Measurements from ENCODE around the gene ZNF469. TPM values are rescaled to one million over a fixed set of nuclear protein-coding genes. Genes with fewer than 3 reads are reported as not detected.

Gene ZNF469
- total and polyA plus RNA-seq, 2 of the 13 experiments (the other 11 are each of a cell fraction or from before 2014, with no cell fraction given): not detected

DNA sequence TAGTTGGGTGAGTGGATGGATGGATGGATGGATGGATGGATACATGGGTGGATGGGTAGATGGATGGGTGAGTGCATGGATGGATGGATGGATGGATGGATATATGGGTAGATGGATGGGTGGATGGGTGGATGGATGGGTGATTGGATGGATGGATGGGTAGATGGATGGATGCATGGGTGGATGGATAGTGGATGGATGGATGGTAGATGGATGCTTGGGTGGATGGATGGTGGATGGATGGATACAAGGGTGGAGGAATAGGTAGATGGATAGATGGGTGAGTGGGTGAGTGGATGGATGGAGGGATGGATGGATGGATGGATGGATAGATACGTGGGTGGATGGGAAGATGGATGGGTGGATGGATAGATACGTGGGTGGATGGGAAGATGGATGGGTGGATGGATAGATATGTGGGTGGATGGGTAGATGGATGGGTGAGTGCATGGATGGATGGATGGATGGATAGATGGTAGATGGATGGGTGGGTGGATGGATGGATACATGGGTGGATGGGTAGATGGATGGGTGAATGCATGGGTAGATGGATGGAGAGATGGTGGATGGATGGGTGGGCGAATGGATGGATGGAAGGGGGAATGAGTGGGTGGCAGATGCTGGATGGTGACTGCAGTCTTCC lies 19.0 kb downstream of the ZNF469 start (continued):
- TF ChIP-seq MNT (IDR thresholded peaks at IDR 0.05) (0 out of 2 replicates have a peak, but pooled peaks have one; percentile 5), SOX6 (IDR thresholded peaks at IDR 0.05) (0 out of 2 replicates have a peak, but pooled peaks have one; percentile 33), SOX6 (CRISPR knock-in tag; IDR thresholded peaks at IDR 0.05) (no peak), ZNF883 (CRISPR knock-in tag; IDR thresholded peaks at IDR 0.05; ENCODE audit: not compliant biosample characterization) (no peak), NBN (conservative IDR thresholded peaks at IDR 0.05) (0 out of 2 replicates have a peak, but pooled peaks have one; percentile 54), RFX5 (IDR thresholded peaks at IDR 0.05; ENCODE audit: low read depth, low read length) (no peak), ZNF230 (CRISPR knock-in tag; IDR thresholded peaks at IDR 0.05) (no peak), FOXK2 (IDR thresholded peaks at IDR 0.05) (peak; percentile 9; the same call in 1 of the 2 replicates), KDM5B (CRISPR knock-in tag; IDR thresholded peaks at IDR 0.05; ENCODE audit: borderline replicate concordance) (no peak)
- TF ChIP-seq, protein P1, sequence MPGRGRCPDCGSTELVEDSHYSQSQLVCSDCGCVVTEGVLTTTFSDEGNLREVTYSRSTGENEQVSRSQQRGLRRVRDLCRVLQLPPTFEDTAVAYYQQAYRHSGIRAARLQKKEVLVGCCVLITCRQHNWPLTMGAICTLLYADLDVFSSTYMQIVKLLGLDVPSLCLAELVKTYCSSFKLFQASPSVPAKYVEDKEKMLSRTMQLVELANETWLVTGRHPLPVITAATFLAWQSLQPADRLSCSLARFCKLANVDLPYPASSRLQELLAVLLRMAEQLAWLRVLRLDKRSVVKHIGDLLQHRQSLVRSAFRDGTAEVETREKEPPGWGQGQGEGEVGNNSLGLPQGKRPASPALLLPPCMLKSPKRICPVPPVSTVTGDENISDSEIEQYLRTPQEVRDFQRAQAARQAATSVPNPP (CRISPR knock-in tag; IDR thresholded peaks at IDR 0.05): no peak

DNA sequence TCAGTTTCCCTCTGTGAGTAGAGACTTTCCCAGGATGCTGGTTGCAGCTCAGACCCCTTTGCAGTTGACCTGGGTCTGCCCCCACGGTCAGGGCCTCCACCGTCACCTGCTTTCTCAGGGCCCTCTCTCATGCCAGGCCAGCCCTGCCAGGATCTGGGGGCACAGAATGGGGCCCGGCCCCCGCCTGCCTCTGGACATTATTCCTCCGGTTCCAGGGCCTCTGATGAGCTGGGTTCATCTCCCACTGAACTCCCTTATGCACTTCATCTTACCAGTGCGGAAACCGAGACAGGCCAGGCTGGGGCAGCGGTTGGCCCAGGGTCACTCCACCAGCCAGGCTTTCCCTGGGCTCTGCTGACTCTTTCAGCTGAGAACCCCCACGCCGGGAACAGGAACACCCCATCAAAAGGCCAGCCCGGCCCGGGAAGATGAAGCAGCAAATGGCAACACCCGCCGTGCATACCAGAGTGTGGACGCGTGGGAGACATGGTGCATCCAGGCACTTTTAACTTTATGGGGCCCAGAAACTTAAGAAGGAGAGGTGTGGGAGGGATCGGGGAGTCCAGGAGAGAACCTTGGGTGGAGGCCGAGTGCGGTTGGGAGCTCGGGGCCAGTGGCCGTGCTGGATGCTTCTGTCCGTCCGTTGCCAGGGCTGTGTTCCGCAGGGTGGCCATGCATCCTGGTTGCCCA lies 19.9 kb downstream of the ZNF469 start:
- CTCF ChIA-PET (ENCODE audit: low intra/inter-chr PET ratio, low total read pairs): no interaction called here
- TF ChIP-seq ZNF562 (CRISPR knock-in tag; IDR thresholded peaks at IDR 0.05; ENCODE audit: borderline replicate concordance): no peak
- no peak for TF ChIP-seq NCOR1 (IDR thresholded peaks at IDR 0.05; ENCODE audit: borderline replicate concordance, low read length)
- TF ChIP-seq MED1 (CRISPR knock-in tag; IDR thresholded peaks at IDR 0.05): no peak
- no peak for TF ChIP-seq DZIP1 (CRISPR knock-in tag; IDR thresholded peaks at IDR 0.05)
- TF ChIP-seq ZNF329 (CRISPR knock-in tag; IDR thresholded peaks at IDR 0.05; ENCODE audit: low read depth): no peak
- TF ChIP-seq NAIF1 (CRISPR knock-in tag; IDR thresholded peaks at IDR 0.05; ENCODE audit: borderline replicate concordance): no peak
- TF ChIP-seq ZFP36 (IDR thresholded peaks at IDR 0.05; ENCODE audit: borderline replicate concordance, low read depth, low read length, partially characterized antibody): no peak
- TF ChIP-seq ZBTB8A (CRISPR knock-in tag; IDR thresholded peaks at IDR 0.05; ENCODE audit: borderline replicate concordance, low read depth): no peak

More for the DNA sequence above, 19.9 kb downstream of the ZNF469 start:
- Histone ChIP-seq H3K27me3 (ENCODE audit: control insufficient read depth in 1 of 2, insufficient read depth in 2 of 2, low read length in 2 of 2) (peaks cover 15 to 75% of the 10 kb centered on the region in 2 experiments), H3K36me3 (replicated peaks in 1 of 2; ENCODE audit: control insufficient read depth in 1 of 2, insufficient read depth in 2 of 2, low read length in 2 of 2) (no peaks in the 10 kb centered on the region), H3K4me2 (ENCODE audit: low read depth, low read length) (no peak overlapping the region), H2AFZ (ENCODE audit: low read length) (no peak overlapping the region), H4K20me1 (ENCODE audit: insufficient read depth, low read length) (peaks cover 4% of the 10 kb centered on the region; the same call in 1 of the 2 replicates), H3K27ac (ENCODE audit: extremely low read length, insufficient read depth, low read length) (no peak overlapping the region), H3K79me2 (ENCODE audit: insufficient read depth, low read length) (no peaks in the 10 kb centered on the region), H3K4me1 (ENCODE audit: insufficient read depth, low read length) (peaks cover 11% of the 10 kb centered on the region), H3K4me3 (replicated peaks in 1 of 3; ENCODE audit: insufficient read depth in 1 of 3, low read depth in 2 of 3, low read length in 3 of 3) (no peak overlapping the region), H3K9ac (ENCODE audit: insufficient read depth, low read depth, low read length) (no peak overlapping the region), H3K9me3 (ENCODE audit: low read length) (no peaks in the 10 kb centered on the region)
- BruUV-seq (replicated peaks): no TSS peak
- FAIRE-seq (no peak), DNase-seq (ENCODE audit: low spot score) (no peak), ATAC-seq (no peak)
- in situ Hi-C loops (cut with HindIII; ENCODE audit: extremely low pct_ligation_motif_present, low pct_unique_long_range_greater_than_20kb): no loop called here
- WGBS (ENCODE audit: low lambda C conversion rate): 44% methylated on average over 23 of the region's 24 CpGs
- POLR2A ChIA-PET: no interaction called here
- intact Hi-C loops (cut with micrococcal nuclease; ENCODE audit: unreplicated experiment): no loop called here
